GM23338 (cell line): ENCODE results near the gene RTN4RL1. TPM values are rescaled to one million over a fixed set of nuclear protein-coding genes. Genes with fewer than 3 reads are reported as not detected.

Experiments
- ATAC-seq: fragments of 200-7000 bp; cut with Tn5 transposase; 3 replicates; pipeline ENCODE4 v1.9.1; 2020
- DNase-seq: peaks from one replicate; pipeline ENCODE4 v3.0.0-alpha.2; 2015; ENCODE audit warnings: low spot score
- H2AFZ ChIP-seq: fragments of 200-600 bp; sonication (generic); 2 replicates; pipeline ENCODE4 v1.8.0; 2016; ENCODE audit warnings: antibody characterized with exemption, mild to moderate bottlenecking, moderate library complexity
- H3F3A ChIP-seq: fragments of 200-600 bp; sonication (generic); replicated peaks from 2 replicates; pipeline ENCODE4 v1.8.0; 2017; ENCODE audit warnings: antibody characterized with exemption, mixed run types, low read depth
- H3K27ac ChIP-seq: fragments of 200-600 bp; sonication (generic); 2 replicates; pipeline ENCODE4 v1.6.1; 2016; ENCODE audit warnings: low read depth
- H3K27me3 ChIP-seq: fragments of 200-600 bp; sonication (generic); 2 replicates; pipeline ENCODE4 v1.8.0; 2016; ENCODE audit warnings: mild to moderate bottlenecking, mixed run types, moderate library complexity; ENCODE audit not compliant: insufficient read depth
- H3K36me3 ChIP-seq: fragments of 200-600 bp; sonication (generic); 2 replicates; pipeline ENCODE4 v1.8.0; 2016; ENCODE audit warnings: mild to moderate bottlenecking; ENCODE audit not compliant: insufficient read depth
- H3K4me1 ChIP-seq: fragments of 200-600 bp; sonication (generic); 2 replicates; pipeline ENCODE4 v1.8.0; 2016; ENCODE audit warnings: mild to moderate bottlenecking, moderate library complexity; ENCODE audit not compliant: insufficient read depth
- H3K4me2 ChIP-seq: fragments of 200-600 bp; sonication (generic); 2 replicates; pipeline ENCODE4 v1.7.1; 2017; ENCODE audit warnings: mixed run types
- H3K4me3 ChIP-seq: fragments of 200-600 bp; sonication (generic); 2 replicates; pipeline ENCODE4 v1.6.1; 2016; ENCODE audit warnings: mixed run types
- H3K79me2 ChIP-seq: fragments of 200-600 bp; sonication (generic); replicated peaks from 2 replicates; pipeline ENCODE4 v1.8.0; 2017; ENCODE audit warnings: mild to moderate bottlenecking; ENCODE audit not compliant: insufficient read depth
- H3K9me2 ChIP-seq: fragments of 200-600 bp; sonication (generic); 2 replicates; pipeline ENCODE4 v1.8.0; 2017; ENCODE audit not compliant: insufficient read depth
- H4K20me1 ChIP-seq: fragments of 200-600 bp; sonication (generic); replicated peaks from 2 replicates; pipeline ENCODE4 v1.8.0; 2017; ENCODE audit warnings: mild to moderate bottlenecking; ENCODE audit not compliant: insufficient read depth
- H3K27ac Mint-ChIP-seq: 2 replicates; pipeline ENCODE4 v1.8.0; 2020; ENCODE audit warnings: inconsistent platforms, mild to moderate bottlenecking, moderate library complexity, mixed read lengths
- H3K27me3 Mint-ChIP-seq: 3 replicates; pipeline ENCODE4 v1.8.0; 2022; ENCODE audit warnings: low read depth, mild to moderate bottlenecking, moderate library complexity, mixed read lengths, inconsistent platforms; ENCODE audit not compliant: insufficient read depth, poor library complexity
- H3K36me3 Mint-ChIP-seq: 3 replicates; pipeline ENCODE4 v1.8.0; 2021; ENCODE audit warnings: low read depth, mild to moderate bottlenecking, inconsistent platforms, moderate library complexity, mixed read lengths
- H3K4me1 Mint-ChIP-seq: 3 replicates; pipeline ENCODE4 v1.8.0; 2020; ENCODE audit warnings: mild to moderate bottlenecking, inconsistent platforms, mixed read lengths
- H3K4me3 Mint-ChIP-seq: 3 replicates; pipeline ENCODE4 v1.8.0; 2021; ENCODE audit warnings: moderate library complexity, mild to moderate bottlenecking, inconsistent platforms, mixed read lengths
- H3K9me3 Mint-ChIP-seq: 3 replicates; pipeline ENCODE4 v1.8.0; 2020; ENCODE audit warnings: moderate library complexity, mild to moderate bottlenecking, inconsistent platforms, mixed read lengths
- CREB1 ChIP-seq: fragments of 250-450 bp; sonication (Bioruptor Pico); IDR thresholded peaks from 2 replicates; pipeline ENCODE4 v1.5.0; 2020; ENCODE audit warnings: low read depth, mild to moderate bottlenecking, moderate library complexity
- CTCF ChIP-seq, 2 experiments: fragments of 200-600 bp in 1 of 2; sonication (generic) in 1 of 2; conservative IDR thresholded peaks; 2 replicates each; pipeline versions ENCODE4 v1.5.1 to v1.6.1; 2016 to 2017; ENCODE audit warnings: antibody characterized with exemption in 2 of 2, low read depth in 2 of 2, mild to moderate bottlenecking in 2 of 2, moderate library complexity in 1 of 2
- EZH2 ChIP-seq: fragments of 200-600 bp; sonication (generic); IDR thresholded peaks from one replicate; pipeline ENCODE4 v1.8.0; 2017; ENCODE audit warnings: antibody characterized with exemption, mild to moderate bottlenecking, low read depth; ENCODE audit not compliant: unreplicated experiment
- EZH2phosphoT487 ChIP-seq: fragments of 200-600 bp; sonication (generic); IDR thresholded peaks from one replicate; pipeline ENCODE4 v1.8.1; 2018; ENCODE audit warnings: antibody characterized with exemption; ENCODE audit not compliant: unreplicated experiment
- JUNB ChIP-seq: IDR thresholded peaks from one replicate; pipeline ENCODE4 v1.6.1; 2016; ENCODE audit warnings: antibody characterized with exemption; ENCODE audit not compliant: unreplicated experiment
- NANOG ChIP-seq: IDR thresholded peaks from 2 replicates; pipeline ENCODE4 v1.6.1; 2016; ENCODE audit warnings: antibody characterized with exemption, borderline replicate concordance
- POLR2AphosphoS5 ChIP-seq: IDR thresholded peaks from 2 replicates; pipeline ENCODE4 v1.6.1; 2016; ENCODE audit warnings: antibody characterized with exemption, low read depth
- STAT1 ChIP-seq: IDR thresholded peaks from one replicate; pipeline ENCODE4 v1.6.1; 2016; ENCODE audit warnings: antibody characterized with exemption; ENCODE audit not compliant: unreplicated experiment
- ZNF114 ChIP-seq: fragments of 250-450 bp; sonication (Bioruptor Pico); IDR thresholded peaks from 2 replicates; pipeline ENCODE4 v1.5.0; 2020; ENCODE audit warnings: mild to moderate bottlenecking, moderate library complexity
- ZNF331 ChIP-seq: fragments of 250-450 bp; sonication (Bioruptor Pico); IDR thresholded peaks from 2 replicates; pipeline ENCODE4 v1.5.0; 2020; ENCODE audit warnings: low read depth, mild to moderate bottlenecking, moderate library complexity
- ZNF462 ChIP-seq: fragments of 250-450 bp; sonication (Bioruptor Pico); IDR thresholded peaks from 2 replicates; pipeline ENCODE4 v1.5.0; 2020; ENCODE audit warnings: mild to moderate bottlenecking, moderate library complexity
- polyA plus RNA-seq: library from polyadenylated mRNA; unstranded; fragments of >200 nt; fragmentation: Nextera tagmentation; extraction: Ambion mirVana; gene quantifications from 2 replicates; pipeline ENCODE4 v1.2.1, GENCODE V29; 2016
- total RNA-seq: library from RNA; depleted of rRNA; stranded (reverse); fragments of >200 nt; shearing (Covaris generic); gene quantifications from 2 replicates; pipeline ENCODE4 v1.2.3, GENCODE V29; 2014
- TF ChIP-seq, protein P1 (sequence below): IDR thresholded peaks from one replicate; pipeline ENCODE4 v1.6.1; 2018; ENCODE audit warnings: antibody characterized with exemption; ENCODE audit not compliant: unreplicated experiment
- TF ChIP-seq, protein P2 (sequence below): IDR thresholded peaks from 2 replicates; pipeline ENCODE4 v1.6.1; 2016; ENCODE audit warnings: antibody characterized with exemption

The RTN4RL1 gene
- total and polyA plus RNA-seq, 2 experiments from 2014 or later = 0.17 TPM; not detected in 1

DNA sequence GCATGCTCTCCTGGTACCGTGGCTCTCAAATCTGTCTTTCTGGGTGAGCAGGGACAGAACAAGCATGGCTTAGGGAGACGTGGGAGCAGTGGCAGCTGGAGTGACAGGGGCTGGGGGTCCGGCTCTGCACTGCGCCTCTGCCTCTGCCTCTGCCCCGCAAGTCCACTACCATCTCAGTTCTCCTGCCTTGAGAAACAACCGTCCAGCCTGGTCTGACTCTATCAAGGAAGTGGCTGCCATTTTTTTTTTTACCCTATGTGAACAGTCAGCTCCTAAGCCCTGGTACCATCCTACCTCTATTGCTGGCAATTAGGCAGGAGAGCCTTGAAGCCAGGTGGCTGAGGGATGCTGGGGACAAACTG, 45.9 kb upstream of the RTN4RL1 start:
- Mint-ChIP-seq H3K9me3 (no peaks in the 10 kb centered on the region), H3K27ac (no peak overlapping the region)
- peaks cover 15% of the 10 kb centered on the region for H3K4me1 ChIP-seq

More for the DNA sequence above, 45.9 kb upstream of the RTN4RL1 start:
- Histone ChIP-seq H2AFZ (no peak overlapping the region), H3K27me3 (no peaks in the 10 kb centered on the region), H3K27ac (0 out of 2 replicates have a peak overlapping the region, but pooled peaks have one; percentile 50), H3K4me2 (0 out of 2 replicates have a peak overlapping the region, but pooled peaks have one; percentile 36), H3K79me2 (no peaks in the 10 kb centered on the region), H3K36me3 (no peaks in the 10 kb centered on the region), H4K20me1 (no peaks in the 10 kb centered on the region; the same call in 1 of the 2 replicates), H3F3A (no peaks in the 10 kb centered on the region; the same call in 1 of the 2 replicates), H3K9me2 (no peaks in the 10 kb centered on the region), H3K4me3 (no peak overlapping the region)
- H3K27me3 Mint-ChIP-seq = peaks cover 17% of the 10 kb centered on the region
- H3K4me3 Mint-ChIP-seq = no peak overlapping the region; the same call in 2 of the 3 replicates
- no peak for DNase-seq
- no peak for ATAC-seq
- TF ChIP-seq EZH2 (no peak), ZNF462 (CRISPR knock-in tag) (no peak), STAT1 (no peak), POLR2AphosphoS5 (no peak), CTCF (conservative IDR thresholded peaks at IDR 0.05; ENCODE audit: low read depth in 2 of 2) (no peak), CREB1 (no peak), EZH2phosphoT487 (no peak), ZNF114 (CRISPR knock-in tag) (no peak), NANOG (no peak), ZNF331 (CRISPR knock-in tag) (no peak), JUNB (no peak)
- TF ChIP-seq, protein P1, sequence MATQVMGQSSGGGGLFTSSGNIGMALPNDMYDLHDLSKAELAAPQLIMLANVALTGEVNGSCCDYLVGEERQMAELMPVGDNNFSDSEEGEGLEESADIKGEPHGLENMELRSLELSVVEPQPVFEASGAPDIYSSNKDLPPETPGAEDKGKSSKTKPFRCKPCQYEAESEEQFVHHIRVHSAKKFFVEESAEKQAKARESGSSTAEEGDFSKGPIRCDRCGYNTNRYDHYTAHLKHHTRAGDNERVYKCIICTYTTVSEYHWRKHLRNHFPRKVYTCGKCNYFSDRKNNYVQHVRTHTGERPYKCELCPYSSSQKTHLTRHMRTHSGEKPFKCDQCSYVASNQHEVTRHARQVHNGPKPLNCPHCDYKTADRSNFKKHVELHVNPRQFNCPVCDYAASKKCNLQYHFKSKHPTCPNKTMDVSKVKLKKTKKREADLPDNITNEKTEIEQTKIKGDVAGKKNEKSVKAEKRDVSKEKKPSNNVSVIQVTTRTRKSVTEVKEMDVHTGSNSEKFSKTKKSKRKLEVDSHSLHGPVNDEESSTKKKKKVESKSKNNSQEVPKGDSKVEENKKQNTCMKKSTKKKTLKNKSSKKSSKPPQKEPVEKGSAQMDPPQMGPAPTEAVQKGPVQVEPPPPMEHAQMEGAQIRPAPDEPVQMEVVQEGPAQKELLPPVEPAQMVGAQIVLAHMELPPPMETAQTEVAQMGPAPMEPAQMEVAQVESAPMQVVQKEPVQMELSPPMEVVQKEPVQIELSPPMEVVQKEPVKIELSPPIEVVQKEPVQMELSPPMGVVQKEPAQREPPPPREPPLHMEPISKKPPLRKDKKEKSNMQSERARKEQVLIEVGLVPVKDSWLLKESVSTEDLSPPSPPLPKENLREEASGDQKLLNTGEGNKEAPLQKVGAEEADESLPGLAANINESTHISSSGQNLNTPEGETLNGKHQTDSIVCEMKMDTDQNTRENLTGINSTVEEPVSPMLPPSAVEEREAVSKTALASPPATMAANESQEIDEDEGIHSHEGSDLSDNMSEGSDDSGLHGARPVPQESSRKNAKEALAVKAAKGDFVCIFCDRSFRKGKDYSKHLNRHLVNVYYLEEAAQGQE = no peak
- TF ChIP-seq, protein P2, sequence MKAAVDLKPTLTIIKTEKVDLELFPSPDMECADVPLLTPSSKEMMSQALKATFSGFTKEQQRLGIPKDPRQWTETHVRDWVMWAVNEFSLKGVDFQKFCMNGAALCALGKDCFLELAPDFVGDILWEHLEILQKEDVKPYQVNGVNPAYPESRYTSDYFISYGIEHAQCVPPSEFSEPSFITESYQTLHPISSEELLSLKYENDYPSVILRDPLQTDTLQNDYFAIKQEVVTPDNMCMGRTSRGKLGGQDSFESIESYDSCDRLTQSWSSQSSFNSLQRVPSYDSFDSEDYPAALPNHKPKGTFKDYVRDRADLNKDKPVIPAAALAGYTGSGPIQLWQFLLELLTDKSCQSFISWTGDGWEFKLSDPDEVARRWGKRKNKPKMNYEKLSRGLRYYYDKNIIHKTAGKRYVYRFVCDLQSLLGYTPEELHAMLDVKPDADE = no peak
- H3K36me3 Mint-ChIP-seq = peaks cover 4% of the 10 kb centered on the region; the same call in 2 of the 3 replicates
- H3K4me1 Mint-ChIP-seq = peaks cover 38% of the 10 kb centered on the region
